Measurements from ENCODE around the gene TMEM106C.
"Not testable (repeated sequence)": the region's sequence is repeated elsewhere in the genome, so short reads cannot be mapped to it uniquely, and the experiment has no call there.

The TMEM106C gene

DNA sequence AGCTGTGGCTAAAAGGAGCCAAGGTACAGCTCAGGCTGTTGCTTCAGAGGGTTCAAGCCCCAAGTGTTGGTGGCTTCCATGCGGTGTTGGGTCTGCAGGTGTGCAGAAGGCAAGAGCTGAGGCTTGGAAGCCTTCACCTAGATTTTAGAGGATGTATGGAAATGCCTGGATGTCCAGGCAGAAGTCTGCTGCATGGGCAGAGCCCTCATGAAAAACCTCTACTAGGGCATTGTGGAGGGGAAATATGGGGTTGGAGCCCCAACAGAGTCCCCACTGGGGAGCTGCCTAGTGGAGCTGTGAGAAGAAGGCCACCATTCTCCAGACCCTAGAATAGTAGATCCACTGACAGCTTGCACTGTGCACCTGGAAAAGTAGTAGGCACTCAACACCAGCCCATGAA lies 5.7 kb upstream of the TMEM106C start:
- H4K12ac ChIP-seq (ENCODE audit: low read depth, low read length); H3K14ac ChIP-seq (ENCODE audit: low read length); H2AFZ ChIP-seq (ENCODE audit: insufficient read depth, low read length, poor library complexity); H3K9ac ChIP-seq (ENCODE audit: low read length); H2BK12ac ChIP-seq (ENCODE audit: low read length); H3K4me3 ChIP-seq (ENCODE audit: low read depth, low read length); H3K79me1 ChIP-seq (ENCODE audit: low read length); H3K27me3 ChIP-seq (ENCODE audit: insufficient read depth, low read length); H3K4me2 ChIP-seq (ENCODE audit: low read length); H4K8ac ChIP-seq (ENCODE audit: low read depth, low read length); H3K36me3 ChIP-seq (ENCODE audit: control insufficient read depth in 1 of 2, insufficient read depth in 2 of 2, low read length in 2 of 2); H3K18ac ChIP-seq (ENCODE audit: low read length); H3K27ac ChIP-seq (ENCODE audit: low read depth, low read length); DNase-seq; H3K4ac ChIP-seq (ENCODE audit: low read depth, low read length); H2AK5ac ChIP-seq (ENCODE audit: low read length); H3K79me2 ChIP-seq (ENCODE audit: control insufficient read depth, insufficient read depth, low read length, poor library complexity); H4K91ac ChIP-seq (ENCODE audit: low read depth, low read length); H2BK120ac ChIP-seq (ENCODE audit: insufficient read depth, low read length, poor library complexity); H2BK5ac ChIP-seq (ENCODE audit: low read depth, low read length, poor library complexity); H3K23ac ChIP-seq (ENCODE audit: low read length); H3K9me3 ChIP-seq (ENCODE audit: insufficient read depth, low read depth, low read length): not testable (repeated sequence)
- WGBS (ENCODE audit: extremely low coverage, insufficient coverage, insufficient read length) = no CpG with 5 or more reads among the region's 1 CpG
- peaks cover 17 to 21% of the 10 kb centered on the region in 2 experiments for H3K4me1 ChIP-seq (ENCODE audit: control insufficient read depth in 1 of 2, insufficient read depth in 2 of 2, low read length in 2 of 2)

- no peak overlapping the region for H4K91ac ChIP-seq (ENCODE audit: low read depth, low read length)
- H3K36me3 ChIP-seq (ENCODE audit: control insufficient read depth in 1 of 2, insufficient read depth in 2 of 2, low read length in 2 of 2) = peaks cover 5 to 7% of the 10 kb centered on the region in 2 experiments
- H3K23ac ChIP-seq (ENCODE audit: low read length) = no peak overlapping the region
- H3K18ac ChIP-seq (ENCODE audit: low read length) = no peak overlapping the region
- H4K12ac ChIP-seq (ENCODE audit: low read depth, low read length) = no peak overlapping the region
- no peak overlapping the region for H3K9ac ChIP-seq (ENCODE audit: low read length)
- WGBS (ENCODE audit: extremely low coverage, insufficient coverage, insufficient read length) = no CpG with 5 or more reads among the region's 11 CpGs
- H2BK120ac ChIP-seq (ENCODE audit: insufficient read depth, low read length, poor library complexity) = no peak overlapping the region
- no peak overlapping the region for H3K27ac ChIP-seq (ENCODE audit: low read depth, low read length)
- peaks cover 5% of the 10 kb centered on the region for H3K79me1 ChIP-seq (ENCODE audit: low read length)
- no peak overlapping the region for H2BK5ac ChIP-seq (ENCODE audit: low read depth, low read length, poor library complexity)
- no peaks in the 10 kb centered on the region for H3K27me3 ChIP-seq (ENCODE audit: insufficient read depth, low read length)
- no peak overlapping the region for H2AK5ac ChIP-seq (ENCODE audit: low read length)
- H3K79me2 ChIP-seq (ENCODE audit: control insufficient read depth, insufficient read depth, low read length, poor library complexity) = peaks cover 2% of the 10 kb centered on the region
- peaks cover 4 to 6% of the 10 kb centered on the region in 2 experiments for H3K4me1 ChIP-seq (ENCODE audit: control insufficient read depth in 1 of 2, insufficient read depth in 2 of 2, low read length in 2 of 2)
- no peak overlapping the region for H3K4me3 ChIP-seq (ENCODE audit: low read depth, low read length)
- H3K9me3 ChIP-seq (ENCODE audit: insufficient read depth, low read depth, low read length) = peaks cover 10% of the 10 kb centered on the region
- H4K8ac ChIP-seq (ENCODE audit: low read depth, low read length) = no peak overlapping the region
- peak overlapping the region; percentile 19 for H2BK12ac ChIP-seq (ENCODE audit: low read length)
- no peak overlapping the region for H3K14ac ChIP-seq (ENCODE audit: low read length)
- H2AFZ ChIP-seq (ENCODE audit: insufficient read depth, low read length, poor library complexity) = no peak overlapping the region
- H3K4ac ChIP-seq (ENCODE audit: low read depth, low read length) = no peak overlapping the region
- DNase-seq = no peak
- H3K4me2 ChIP-seq (ENCODE audit: low read length) = no peak overlapping the region
Measured at GRCh38 chr12:47962198-47962597, 1.2 kb upstream of the TMEM106C start.

- Histone ChIP-seq H4K91ac (ENCODE audit: low read depth, low read length) (no peak overlapping the region), H3K14ac (ENCODE audit: low read length) (no peak overlapping the region), H3K9ac (ENCODE audit: low read length) (no peak overlapping the region), H2AK5ac (ENCODE audit: low read length) (no peak overlapping the region), H3K27me3 (ENCODE audit: insufficient read depth, low read length) (no peaks in the 10 kb centered on the region), H2BK12ac (ENCODE audit: low read length) (no peak overlapping the region), H3K18ac (ENCODE audit: low read length) (no peak overlapping the region), H3K9me3 (ENCODE audit: insufficient read depth, low read depth, low read length) (peaks cover 2% of the 10 kb centered on the region), H3K4me1 (ENCODE audit: control insufficient read depth in 1 of 2, insufficient read depth in 2 of 2, low read length in 2 of 2) (peaks cover 4 to 6% of the 10 kb centered on the region in 2 experiments), H3K4me3 (ENCODE audit: low read depth, low read length) (peak overlapping the region; percentile 85), H2BK5ac (ENCODE audit: low read depth, low read length, poor library complexity) (no peak overlapping the region), H3K27ac (ENCODE audit: low read depth, low read length) (no peak overlapping the region), H2AFZ (ENCODE audit: insufficient read depth, low read length, poor library complexity) (no peak overlapping the region), H3K79me1 (ENCODE audit: low read length) (peaks cover 5% of the 10 kb centered on the region), H4K8ac (ENCODE audit: low read depth, low read length) (no peak overlapping the region), H3K4ac (ENCODE audit: low read depth, low read length) (no peak overlapping the region), H2BK120ac (ENCODE audit: insufficient read depth, low read length, poor library complexity) (no peak overlapping the region), H3K36me3 (ENCODE audit: control insufficient read depth in 1 of 2, insufficient read depth in 2 of 2, low read length in 2 of 2) (peaks cover 7 to 10% of the 10 kb centered on the region in 2 experiments), H3K23ac (ENCODE audit: low read length) (no peak overlapping the region), H3K4me2 (ENCODE audit: low read length) (peak overlapping the region; percentile 75), H3K79me2 (ENCODE audit: control insufficient read depth, insufficient read depth, low read length, poor library complexity) (peaks cover 2% of the 10 kb centered on the region), H4K12ac (ENCODE audit: low read depth, low read length) (no peak overlapping the region)
- no CpG with 5 or more reads among the region's 18 CpGs for WGBS (ENCODE audit: extremely low coverage, insufficient coverage, insufficient read length)
- DNase-seq = peak; percentile 42 to 79
Measured at GRCh38 chr12:47964106-47964728, 821 bp downstream of the TMEM106C start.

DNA sequence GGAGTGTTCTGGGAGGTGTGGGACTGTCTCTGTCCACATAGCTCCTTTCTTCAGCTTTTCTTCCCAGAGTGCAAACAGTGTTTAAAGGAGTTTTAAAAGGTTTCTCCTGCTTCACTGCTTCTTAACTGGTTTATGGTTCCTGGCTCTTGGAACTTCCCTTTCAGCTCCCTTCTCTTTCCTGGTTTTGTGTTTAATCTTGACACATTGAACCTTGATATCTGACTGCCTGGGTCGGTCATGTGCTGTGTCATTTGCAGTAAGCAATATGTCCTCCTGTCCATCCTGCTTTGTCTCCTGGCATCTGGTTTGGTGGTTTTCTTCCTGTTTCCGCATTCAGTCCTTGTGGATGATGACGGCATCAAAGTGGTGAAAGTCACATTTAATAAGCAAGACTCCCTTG lies 2.2 kb downstream of the TMEM106C start:
- DNase-seq = no peak
- Histone ChIP-seq H3K36me3 (ENCODE audit: control insufficient read depth in 1 of 2, insufficient read depth in 2 of 2, low read length in 2 of 2) (peaks cover 7 to 12% of the 10 kb centered on the region in 2 experiments), H2AFZ (ENCODE audit: insufficient read depth, low read length, poor library complexity) (no peak overlapping the region), H3K4ac (ENCODE audit: low read depth, low read length) (no peak overlapping the region), H3K4me1 (ENCODE audit: control insufficient read depth in 1 of 2, insufficient read depth in 2 of 2, low read length in 2 of 2) (peaks cover 4 to 6% of the 10 kb centered on the region in 2 experiments), H2BK5ac (ENCODE audit: low read depth, low read length, poor library complexity) (no peak overlapping the region), H2BK120ac (ENCODE audit: insufficient read depth, low read length, poor library complexity) (no peak overlapping the region), H2BK12ac (ENCODE audit: low read length) (no peak overlapping the region), H2AK5ac (ENCODE audit: low read length) (no peak overlapping the region), H4K12ac (ENCODE audit: low read depth, low read length) (no peak overlapping the region), H3K79me2 (ENCODE audit: control insufficient read depth, insufficient read depth, low read length, poor library complexity) (peaks cover 2% of the 10 kb centered on the region), H3K14ac (ENCODE audit: low read length) (no peak overlapping the region), H3K18ac (ENCODE audit: low read length) (no peak overlapping the region), H3K23ac (ENCODE audit: low read length) (no peak overlapping the region), H3K4me2 (ENCODE audit: low read length) (no peak overlapping the region), H3K27ac (ENCODE audit: low read depth, low read length) (no peak overlapping the region), H3K9ac (ENCODE audit: low read length) (no peak overlapping the region), H3K79me1 (ENCODE audit: low read length) (peaks cover 5% of the 10 kb centered on the region), H3K9me3 (ENCODE audit: insufficient read depth, low read depth, low read length) (peaks cover 2% of the 10 kb centered on the region), H4K8ac (ENCODE audit: low read depth, low read length) (no peak overlapping the region), H3K4me3 (ENCODE audit: low read depth, low read length) (no peak overlapping the region), H3K27me3 (ENCODE audit: insufficient read depth, low read length) (no peaks in the 10 kb centered on the region), H4K91ac (ENCODE audit: low read depth, low read length) (no peak overlapping the region)
- WGBS (ENCODE audit: extremely low coverage, insufficient coverage, insufficient read length) = no CpG with 5 or more reads among the region's 3 CpGs
